HCT116 (cell line): ENCODE results near the gene MAF. TPM values are rescaled to one million over a fixed set of nuclear protein-coding genes. Genes with fewer than 3 reads are reported as not detected.

Experiments used
- ATAC-seq: fragments of 200-7000 bp; cut with Tn5 transposase; 2 replicates; pipeline ENCODE4 v1.9.1; 2020; ENCODE audit warnings: mild to moderate bottlenecking, moderate library complexity
- BruUV-seq: library from RNA; stranded (reverse); fragments of 400-500 nt; replicated peaks from 2 replicates; lab custom pipeline; 2021; lab: Mats Ljungman, UMichigan
- CTCF ChIA-PET: fragments of 300-600 bp; sonication (Branson Sonifier 250); formaldehyde crosslinking; loops from one replicate; lab custom pipeline; 2021; ENCODE audit warnings: antibody characterized with exemption; lab: Charles Lee
- POLR2A ChIA-PET: fragments of 300-600, 350-600 bp; sonication (Branson Sonifier 250); formaldehyde crosslinking; loops from one replicate; lab custom pipeline; 2021; ENCODE audit warnings: antibody characterized with exemption; lab: Charles Lee
- RAD21 ChIA-PET, 2 experiments: fragments of 300-600 bp; sonication (Branson Sonifier 250); formaldehyde crosslinking; loops; one replicate each; lab custom pipeline; 2023; ENCODE audit warnings: low total read pairs in 2 of 2; ENCODE audit not compliant: uncharacterized antibody in 2 of 2, unreplicated experiment in 2 of 2, low non-redundant PET in 1 of 2; lab: Charles Lee
- DNase-seq: peaks from one replicate; pipeline ENCODE4 v3.0.0-alpha.2; 2010; ENCODE audit warnings: low read depth, low spot score
- H2AFZ ChIP-seq: fragments of 200-600 bp; shearing (Covaris generic), sonication (generic); 2 replicates; pipeline ENCODE4 v1.6.1; 2017; ENCODE audit warnings: low read depth, mixed run types, mixed read lengths, antibody characterized with exemption, low read length; ENCODE audit not compliant: poor library complexity, severe bottlenecking
- H3K27ac ChIP-seq: 2 replicates; pipeline ENCODE4 v1.5.1; 2012; ENCODE audit warnings: low read depth, low read length
- H3K27me3 ChIP-seq: fragments of 200-600 bp; sonication (generic); 2 replicates; pipeline ENCODE4 v1.6.1; 2016; ENCODE audit warnings: mixed run types, low read length, mixed read lengths; ENCODE audit not compliant: insufficient read depth
- H3K36me3 ChIP-seq, 2 experiments: fragments of 200-500 bp in 1 of 2; fragments of 200-600 bp in 1 of 2; sonication (Bioruptor generic) in 1 of 2; sonication (generic) in 1 of 2; 2 replicates each; pipeline versions ENCODE4 v1.5.1 to v1.6.1; 2014 to 2016; ENCODE audit warnings: low read length in 2 of 2, inconsistent platforms in 1 of 2, mixed read lengths in 1 of 2, mixed run types in 1 of 2; ENCODE audit not compliant: insufficient read depth in 2 of 2, control insufficient read depth in 1 of 2
- H3K4me1 ChIP-seq, 2 experiments: fragments of 200-600 bp in 1 of 2; sonication (generic) in 1 of 2; 2 replicates each; pipeline versions ENCODE4 v1.5.1 to v1.6.1; 2012 to 2017; ENCODE audit warnings: low read length in 2 of 2, inconsistent platforms in 1 of 2, mild to moderate bottlenecking in 1 of 2, mixed read lengths in 1 of 2, mixed run types in 1 of 2, moderate library complexity in 1 of 2; ENCODE audit not compliant: insufficient read depth in 2 of 2, control insufficient read depth in 1 of 2
- H3K4me2 ChIP-seq: fragments of 200-600 bp; sonication (generic); 2 replicates; pipeline ENCODE4 v1.6.1; 2017; ENCODE audit warnings: mixed run types, low read length, mixed read lengths
- H3K4me3 ChIP-seq, 2 experiments: fragments of 200-600 bp in 1 of 2; sonication (generic) in 1 of 2; replicated peaks in 1 of 2; 2 replicates each; pipeline ENCODE4 v1.5.1; 2011 to 2016; ENCODE audit warnings: low read length in 2 of 2, control low read depth in 1 of 2, low read depth in 1 of 2, mild to moderate bottlenecking in 1 of 2, mixed read lengths in 1 of 2, mixed run types in 1 of 2
- H3K79me2 ChIP-seq: fragments of 200-600 bp; sonication (generic); 2 replicates; pipeline ENCODE4 v1.6.1; 2017; ENCODE audit warnings: mild to moderate bottlenecking, mixed run types, low read length, moderate library complexity, mixed read lengths; ENCODE audit not compliant: insufficient read depth
- H3K9ac ChIP-seq: fragments of 200-600 bp; sonication (generic); 2 replicates; pipeline ENCODE4 v1.6.1; 2016; ENCODE audit warnings: low read length, mixed read lengths
- H3K9me2 ChIP-seq: fragments of 200-600 bp; sonication (generic), shearing (Covaris generic); 2 replicates; pipeline ENCODE4 v1.6.1; 2017; ENCODE audit warnings: mixed run types, mild to moderate bottlenecking, moderate library complexity; ENCODE audit not compliant: insufficient read depth
- H3K9me3 ChIP-seq, 2 experiments: fragments of 200-500 bp in 1 of 2; fragments of 200-600 bp in 1 of 2; sonication (Bioruptor generic) in 1 of 2; sonication (generic) in 1 of 2; 2 replicates each; pipeline ENCODE4 v1.6.1; 2014 to 2017; ENCODE audit warnings: low read length in 2 of 2, mixed read lengths in 2 of 2, inconsistent platforms in 1 of 2, low read depth in 1 of 2, mild to moderate bottlenecking in 1 of 2, mixed run types in 1 of 2, moderate library complexity in 1 of 2; ENCODE audit not compliant: control insufficient read depth in 1 of 2, insufficient read depth in 1 of 2
- H4K20me1 ChIP-seq: fragments of 200-600 bp; sonication (generic), shearing (Covaris generic); 2 replicates; pipeline ENCODE4 v1.6.1; 2017; ENCODE audit warnings: mixed run types, mild to moderate bottlenecking, moderate library complexity; ENCODE audit not compliant: insufficient read depth
- ATF3 ChIP-seq: IDR thresholded peaks from 2 replicates; pipeline ENCODE4 v1.6.1; 2012
- CBX3 ChIP-seq: IDR thresholded peaks from 2 replicates; pipeline ENCODE4 v1.6.1; 2012; ENCODE audit warnings: low read depth
- EGR1 ChIP-seq: IDR thresholded peaks from 2 replicates; pipeline ENCODE4 v1.6.1; 2012; ENCODE audit warnings: low read depth
- ELF1 ChIP-seq: IDR thresholded peaks from 2 replicates; pipeline ENCODE4 v1.6.1; 2012; ENCODE audit warnings: low read depth, borderline replicate concordance
- EZH2 ChIP-seq: fragments of 200-600 bp; sonication (generic); IDR thresholded peaks from 2 replicates; pipeline ENCODE4 v1.6.1; 2017; ENCODE audit warnings: antibody characterized with exemption, mixed run types
- EZH2phosphoT487 ChIP-seq: fragments of 200-600 bp; IDR thresholded peaks from 2 replicates; pipeline ENCODE4 v1.6.1; 2018; ENCODE audit warnings: antibody characterized with exemption, borderline replicate concordance
- FOSL1 ChIP-seq: IDR thresholded peaks from 2 replicates; pipeline ENCODE4 v1.6.1; 2012; ENCODE audit warnings: low read depth
- JUND ChIP-seq: IDR thresholded peaks from 2 replicates; pipeline ENCODE4 v1.6.1; 2012
- POLR2A ChIP-seq: IDR thresholded peaks from 2 replicates; pipeline ENCODE4 v1.7.0; 2011; ENCODE audit warnings: borderline replicate concordance; ENCODE audit not compliant: insufficient read depth, insufficient read length; ENCODE audit errors: extremely low read depth
- POLR2AphosphoS5 ChIP-seq: IDR thresholded peaks from 2 replicates; pipeline ENCODE4 v1.6.1; 2011; ENCODE audit warnings: mild to moderate bottlenecking, low read depth, low read length, moderate library complexity
- RAD21 ChIP-seq: IDR thresholded peaks from 2 replicates; pipeline ENCODE4 v1.6.1; 2012; ENCODE audit warnings: low read depth, mild to moderate bottlenecking
- SP1 ChIP-seq: IDR thresholded peaks from 2 replicates; pipeline ENCODE4 v1.6.1; 2012; ENCODE audit warnings: low read depth
- SRF ChIP-seq: IDR thresholded peaks from 2 replicates; pipeline ENCODE4 v1.6.1; 2012; ENCODE audit warnings: low read depth
- TCF7L2 ChIP-seq: IDR thresholded peaks from 2 replicates; pipeline ENCODE4 v1.7.0; 2011; ENCODE audit warnings: borderline replicate concordance, inconsistent platforms; ENCODE audit not compliant: insufficient read depth, insufficient read length; ENCODE audit errors: extremely low read depth
- YY1 ChIP-seq: IDR thresholded peaks from 2 replicates; pipeline ENCODE4 v1.6.1; 2011; ENCODE audit warnings: low read length, low read depth, moderate library complexity, mild to moderate bottlenecking; ENCODE audit not compliant: insufficient replicate concordance; ENCODE audit errors: extremely low read depth
- ZBTB33 ChIP-seq: IDR thresholded peaks from 2 replicates; pipeline ENCODE4 v1.6.1; 2011; ENCODE audit warnings: mild to moderate bottlenecking, low read length, moderate library complexity; ENCODE audit not compliant: insufficient replicate concordance; ENCODE audit errors: extremely low read depth
- ZFX ChIP-seq: fragments of 450-650 bp; IDR thresholded peaks from 2 replicates; pipeline ENCODE4 v1.6.1; 2017
- ZNF274 ChIP-seq: fragments of 200-500 bp; sonication (Bioruptor generic); IDR thresholded peaks from 2 replicates; pipeline ENCODE4 v1.6.1; 2014; ENCODE audit warnings: mild to moderate bottlenecking, low read depth, low read length, inconsistent platforms
- intact Hi-C: fragments of 100-400 bp; cut with micrococcal nuclease; formaldehyde crosslinking; loops from 2 replicates; pipeline ENCODE4 v1.10.0; 2022
- total RNA-seq: library from RNA; stranded (reverse); gene quantifications from one replicate; pipeline ENCODE4 v1.2.1, GENCODE V29; 2021; ENCODE audit not compliant: unreplicated experiment

Gene MAF
- total RNA-seq, 1 experiment from 2014 or later, result 0.27 TPM

GRCh38 chr16:79621027-79621426 is 20.5 kb upstream of the MAF start:
- H4K20me1 ChIP-seq, result no peaks in the 10 kb centered on the region
- no peaks in the 10 kb centered on the region for H3K4me1 ChIP-seq
- H3K4me3 ChIP-seq, result no peak overlapping the region
- H3K27me3 ChIP-seq, result no peaks in the 10 kb centered on the region
- TF ChIP-seq ATF3, result no peak
- TF ChIP-seq ZFX, result no peak
- TF ChIP-seq ELF1, result no peak
- no peak for TF ChIP-seq SP1
- no peak for TF ChIP-seq TCF7L2
- TF ChIP-seq JUND, result no peak
- no peak for TF ChIP-seq EZH2
- TF ChIP-seq RAD21, result no peak
- TF ChIP-seq EGR1, result no peak
- no peak for TF ChIP-seq POLR2A
- no peak for TF ChIP-seq POLR2AphosphoS5
- no peak for TF ChIP-seq ZBTB33
- TF ChIP-seq YY1, result no peak
- TF ChIP-seq ZNF274, result no peak
- no peak for TF ChIP-seq CBX3
- TF ChIP-seq SRF, result no peak
- TF ChIP-seq EZH2phosphoT487, result no peak
- no peak for TF ChIP-seq FOSL1
- ChIA-PET POLR2A (no interaction called here), CTCF (no interaction called here), RAD21 (no interaction called here)
- no peak for ATAC-seq
- H2AFZ ChIP-seq, result no peak overlapping the region
- no peak overlapping the region for H3K9ac ChIP-seq
- no peaks in the 10 kb centered on the region for H3K9me2 ChIP-seq
- no peaks in the 10 kb centered on the region for H3K36me3 ChIP-seq
- DNase-seq, result no peak
- H3K9me3 ChIP-seq, result peaks cover 31 to 46% of the 10 kb centered on the region in 2 experiments; a peak in 2 of 4 replicates
- no TSS peak for BruUV-seq
- intact Hi-C loops, result no loop called here
- no peak overlapping the region for H3K27ac ChIP-seq
- H3K79me2 ChIP-seq, result no peaks in the 10 kb centered on the region
- H3K4me2 ChIP-seq, result no peak overlapping the region
